Measurements from ENCODE around the gene UNC13D. TPM values are rescaled to one million over a fixed set of nuclear protein-coding genes. Genes with fewer than 3 reads are reported as not detected.

UNC13D gene
- total RNA-seq, 2 experiments from 2014 or later = 8.0 to 17.8 TPM

GRCh38 chr17:75785016-75785890 lies 59.0 kb downstream of the UNC13D start:
- TSS peak; percentile 72 for BruUV-seq (replicated peaks)
- peak; percentile 96 for DNase-seq (ENCODE audit: low spot score)
- POLR2A ChIA-PET = interaction anchor here (0.7 to 4.0 kb wide), 17 partner anchors 9 to 235 kb away, joined by 3 to 33 read pairs (median 4); partner anchors contain the start of genes GALK1 and WBP2
- Histone ChIP-seq H3K79me2 (ENCODE audit: insufficient read depth, low read depth, low read length) (peaks cover 52% of the 10 kb centered on the region), H2AFZ (ENCODE audit: low read length) (peak overlapping the region; percentile 1; the same call in 1 of the 2 replicates), H3K4me3 (ENCODE audit: low read depth, low read length, poor library complexity, severe bottlenecking) (peak overlapping the region; percentile 76), H4K20me1 (ENCODE audit: insufficient read depth, low read length) (no peaks in the 10 kb centered on the region), H3K27ac (ENCODE audit: low read depth, low read length, poor library complexity, severe bottlenecking) (peak overlapping the region; percentile 91), H3K4me1 (ENCODE audit: insufficient read depth, low read length, poor library complexity, severe bottlenecking) (peaks cover 50% of the 10 kb centered on the region), H3K36me3 (ENCODE audit: insufficient read depth, low read length) (peaks cover 17% of the 10 kb centered on the region), H3K9me2 (ENCODE audit: insufficient read depth, low read length) (no peaks in the 10 kb centered on the region), H3K4me2 (ENCODE audit: low read length) (peak overlapping the region; percentile 88), H3K9me3 (ENCODE audit: low read length) (no peaks in the 10 kb centered on the region)
- intact Hi-C loops (cut with micrococcal nuclease; ENCODE audit: unreplicated experiment) = loop anchor here (2.0 to 10.0 kb wide), 3 partner anchors 42 to 510 kb away; partner anchors contain the start of genes ACOX1, MIF4GD and TEN1
- CTCF ChIA-PET (ENCODE audit: unreplicated experiment) = interaction anchor here (0.6 to 1.5 kb wide), 2 partner anchors 32 to 40 kb away, joined by 3 to 7 read pairs; no protein-coding TSS in a partner anchor
- TF ChIP-seq CTCF (conservative IDR thresholded peaks at IDR 0.05; ENCODE audit: low read length) (no peak), EZH2phosphoT487 (IDR thresholded peaks at IDR 0.05; ENCODE audit: borderline replicate concordance, low read depth, low read length) (no peak)

- intact Hi-C loops (cut with micrococcal nuclease; ENCODE audit: unreplicated experiment) = loop anchor here (1.0 to 10.0 kb wide), 5 partner anchors 42 to 510 kb away; partner anchors contain the start of genes ACOX1, MIF4GD, TEN1 and WBP2
- H4K20me1 ChIP-seq (ENCODE audit: insufficient read depth, low read length) = no peaks in the 10 kb centered on the region
- no TSS peak for BruUV-seq (replicated peaks)
- H3K27ac ChIP-seq (ENCODE audit: low read depth, low read length, poor library complexity, severe bottlenecking) = peak within 1 kb of the TSS; percentile 91
- peaks cover 45% of the 10 kb centered on the region for H3K79me2 ChIP-seq (ENCODE audit: insufficient read depth, low read depth, low read length)
- H2AFZ ChIP-seq (ENCODE audit: low read length) = peak within 1 kb of the TSS; percentile 72; the same call in 1 of the 2 replicates
- H3K4me1 ChIP-seq (ENCODE audit: insufficient read depth, low read length, poor library complexity, severe bottlenecking) = peaks cover 54% of the 10 kb centered on the region
- ChIA-PET CTCF (ENCODE audit: unreplicated experiment) (interaction anchor here (0.6 to 1.4 kb wide), 2 partner anchors 19 to 70 kb away, joined by 4 read pairs; partner anchors contain the start of genes GALK1 and WBP2), POLR2A (interaction anchor here (0.6 to 4.0 kb wide), 10 partner anchors 8 to 285 kb away, joined by 3 to 33 read pairs (median 8); partner anchors contain the start of genes GALK1 and WBP2)
- peak within 1 kb of the TSS; percentile 76 for H3K4me3 ChIP-seq (ENCODE audit: low read depth, low read length, poor library complexity, severe bottlenecking)
- H3K9me3 ChIP-seq (ENCODE audit: low read length) = no peaks in the 10 kb centered on the region
- H3K36me3 ChIP-seq (ENCODE audit: insufficient read depth, low read length) = peaks cover 14% of the 10 kb centered on the region
- peak; percentile 100 for DNase-seq (ENCODE audit: low spot score)
- H3K4me2 ChIP-seq (ENCODE audit: low read length) = peak within 1 kb of the TSS; percentile 88
- TF ChIP-seq CTCF (conservative IDR thresholded peaks at IDR 0.05; ENCODE audit: low read length) (no peak), EZH2phosphoT487 (IDR thresholded peaks at IDR 0.05; ENCODE audit: borderline replicate concordance, low read depth, low read length) (no peak)
- H3K9me2 ChIP-seq (ENCODE audit: insufficient read depth, low read length) = no peaks in the 10 kb centered on the region
Measured at GRCh38 chr17:75784473-75785015, 59.7 kb downstream of the UNC13D start, which contains the start of gene UNK. UNK (plus strand) TSS chr17:75784806; CDS start chr17:75784881, 75 bp downstream.

Data from OCI-LY7 (cell line).